HEK293 (cell line): ENCODE data around the gene OR52K1.

ENCODE experiments used
- CTCF ChIA-PET: fragments of 350-600 bp; formaldehyde crosslinking; extraction: SDS; loops from one replicate; lab custom pipeline; 2021; ENCODE audit warnings: antibody characterized with exemption; lab: Yijun Ruan, JAX
- POLR2A ChIA-PET: fragments of 300-600 bp; formaldehyde crosslinking; extraction: SDS; loops from one replicate; lab custom pipeline; 2020; ENCODE audit warnings: antibody characterized with exemption, inconsistent platforms; lab: Yijun Ruan, JAX
- H3K27ac ChIP-seq: fragments of 200-500 bp; sonication (Bioruptor generic); 2 replicates; pipeline ENCODE4 v1.5.1; 2014; ENCODE audit warnings: low read depth, low read length, control low read depth, inconsistent platforms; ENCODE audit errors: extremely low read depth
- H3K36me3 ChIP-seq, 2 experiments: fragments of 200-500 bp in 1 of 2; sonication (Bioruptor generic) in 1 of 2; 1 replicate in 1 of 2; 2 replicates in 1 of 2; pipeline ENCODE4 v1.5.1; 2014 to 2017; ENCODE audit warnings: inconsistent platforms in 2 of 2, low read length in 2 of 2; ENCODE audit not compliant: control insufficient read depth in 2 of 2, insufficient read depth in 1 of 2
- H3K4me1 ChIP-seq: fragments of 200-500 bp; sonication (Bioruptor generic); 2 replicates; pipeline ENCODE4 v1.5.1; 2014; ENCODE audit warnings: mild to moderate bottlenecking, low read length, inconsistent platforms; ENCODE audit not compliant: control insufficient read depth, insufficient read depth
- H3K4me3 ChIP-seq: 2 replicates; pipeline ENCODE4 v1.5.1; 2011; ENCODE audit warnings: low read depth, mild to moderate bottlenecking, control low read depth, low read length, moderate library complexity
- H3K9me3 ChIP-seq: fragments of 200-500 bp; sonication (Bioruptor generic); 2 replicates; pipeline ENCODE4 v1.5.1; 2014; ENCODE audit warnings: low read depth, low read length, inconsistent platforms; ENCODE audit not compliant: control insufficient read depth, insufficient read depth
- BCL11B ChIP-seq: fragments of 450-650 bp; formaldehyde crosslinking; IDR thresholded peaks from 2 replicates; pipeline ENCODE4 v1.5.1; 2016; ENCODE audit warnings: low read depth, missing biosample characterization, missing genetic modification characterization
- IKZF3 ChIP-seq: fragments of 450-650 bp; IDR thresholded peaks from 2 replicates; pipeline ENCODE4 v1.5.0; 2018; ENCODE audit warnings: missing biosample characterization, mild to moderate bottlenecking, missing genetic modification characterization, moderate library complexity
- KLF7 ChIP-seq: fragments of 450-650 bp; formaldehyde crosslinking; IDR thresholded peaks from 2 replicates; pipeline ENCODE4 v1.5.1; 2016; ENCODE audit warnings: missing biosample characterization, missing genetic modification characterization, borderline replicate concordance
- PBX3 ChIP-seq: sonication (generic); formaldehyde crosslinking; IDR thresholded peaks from 2 replicates; pipeline ENCODE4 v1.8.1; 2022; ENCODE audit warnings: mild to moderate bottlenecking, moderate library complexity, missing genetic modification reagents
- REPIN1 ChIP-seq: fragments of 450-650 bp; formaldehyde crosslinking; IDR thresholded peaks from 2 replicates; pipeline ENCODE4 v1.5.1; 2017; ENCODE audit warnings: missing biosample characterization, missing genetic modification characterization, low read depth
- ZBTB17 ChIP-seq: fragments of 450-650 bp; formaldehyde crosslinking; IDR thresholded peaks from 2 replicates; pipeline ENCODE4 v1.5.1; 2016; ENCODE audit warnings: missing biosample characterization, missing genetic modification characterization
- ZBTB21 ChIP-seq: fragments of 450-650 bp; formaldehyde crosslinking; IDR thresholded peaks from 2 replicates; pipeline ENCODE4 v1.5.1; 2017; ENCODE audit warnings: missing biosample characterization, missing genetic modification characterization
- ZFP37 ChIP-seq: fragments of 450-650 bp; formaldehyde crosslinking; IDR thresholded peaks from 2 replicates; pipeline ENCODE4 v1.5.1; 2016; ENCODE audit warnings: missing biosample characterization, missing genetic modification characterization
- ZFP69B ChIP-seq: fragments of 450-650 bp; formaldehyde crosslinking; IDR thresholded peaks from 2 replicates; pipeline ENCODE4 v1.5.1; 2016; ENCODE audit warnings: missing biosample characterization, missing genetic modification characterization
- ZIC2 ChIP-seq: fragments of 450-650 bp; formaldehyde crosslinking; IDR thresholded peaks from 2 replicates; pipeline ENCODE4 v1.5.1; 2016; ENCODE audit warnings: missing biosample characterization, missing genetic modification characterization
- ZNF132 ChIP-seq: fragments of 450-650 bp; formaldehyde crosslinking; IDR thresholded peaks from 2 replicates; pipeline ENCODE4 v1.5.1; 2017; ENCODE audit warnings: missing biosample characterization, missing genetic modification characterization, borderline replicate concordance
- ZNF133 ChIP-seq: fragments of 450-650 bp; formaldehyde crosslinking; IDR thresholded peaks from 2 replicates; pipeline ENCODE4 v1.5.1; 2016; ENCODE audit warnings: missing biosample characterization, missing genetic modification characterization
- ZNF138 ChIP-seq: fragments of 450-650 bp; formaldehyde crosslinking; IDR thresholded peaks from 2 replicates; pipeline ENCODE4 v1.5.1; 2016; ENCODE audit warnings: missing biosample characterization, missing genetic modification characterization, borderline replicate concordance
- ZNF174 ChIP-seq: fragments of 450-650 bp; formaldehyde crosslinking; IDR thresholded peaks from 2 replicates; pipeline ENCODE4 v1.5.0; 2017; ENCODE audit warnings: missing biosample characterization, mild to moderate bottlenecking, missing genetic modification characterization
- ZNF211 ChIP-seq: fragments of 450-650 bp; formaldehyde crosslinking; IDR thresholded peaks from 2 replicates; pipeline ENCODE4 v1.5.1; 2016; ENCODE audit warnings: low read depth, missing biosample characterization, missing genetic modification characterization
- ZNF324 ChIP-seq: fragments of 450-650 bp; formaldehyde crosslinking; IDR thresholded peaks from 2 replicates; pipeline ENCODE4 v1.5.1; 2016; ENCODE audit warnings: missing biosample characterization, missing genetic modification characterization
- ZNF341 ChIP-seq: fragments of 450-650 bp; formaldehyde crosslinking; IDR thresholded peaks from 2 replicates; pipeline ENCODE4; 2016; ENCODE audit warnings: low read depth, missing biosample characterization, missing genetic modification characterization
- ZNF391 ChIP-seq: fragments of 450-650 bp; formaldehyde crosslinking; IDR thresholded peaks from 2 replicates; pipeline ENCODE4 v1.5.1; 2016; ENCODE audit warnings: low read depth, missing biosample characterization, missing genetic modification characterization, borderline replicate concordance
- ZNF518A ChIP-seq: fragments of 450-650 bp; formaldehyde crosslinking; conservative IDR thresholded peaks from 2 replicates; pipeline ENCODE4 v1.5.1; 2016; ENCODE audit warnings: low read depth, missing biosample characterization, missing genetic modification characterization
- ZNF560 ChIP-seq: fragments of 450-650 bp; formaldehyde crosslinking; IDR thresholded peaks from 2 replicates; pipeline ENCODE4 v1.5.1; 2017; ENCODE audit warnings: missing biosample characterization, missing genetic modification characterization, borderline replicate concordance
- ZNF580 ChIP-seq: fragments of 450-650 bp; formaldehyde crosslinking; IDR thresholded peaks from 2 replicates; pipeline ENCODE4 v1.5.1; 2016; ENCODE audit warnings: missing biosample characterization, missing genetic modification characterization
- ZNF600 ChIP-seq: fragments of 450-650 bp; formaldehyde crosslinking; IDR thresholded peaks from 2 replicates; pipeline ENCODE4 v1.5.1; 2016; ENCODE audit warnings: missing biosample characterization, missing genetic modification characterization
- ZNF610 ChIP-seq: fragments of 450-650 bp; formaldehyde crosslinking; IDR thresholded peaks from 2 replicates; pipeline ENCODE4 v1.5.1; 2016; ENCODE audit warnings: missing biosample characterization, missing genetic modification characterization, borderline replicate concordance
- ZNF624 ChIP-seq: fragments of 450-650 bp; formaldehyde crosslinking; IDR thresholded peaks from 2 replicates; pipeline ENCODE4 v1.5.1; 2017; ENCODE audit warnings: missing biosample characterization, missing genetic modification characterization
- ZNF654 ChIP-seq: fragments of 450-650 bp; formaldehyde crosslinking; IDR thresholded peaks from 2 replicates; pipeline ENCODE4 v1.5.1; 2016; ENCODE audit warnings: low read depth, missing biosample characterization, missing genetic modification characterization
- ZNF704 ChIP-seq: fragments of 450-650 bp; formaldehyde crosslinking; IDR thresholded peaks from 2 replicates; pipeline ENCODE4 v1.5.1; 2016; ENCODE audit warnings: missing biosample characterization, missing genetic modification characterization
- ZNF776 ChIP-seq: fragments of 450-650 bp; formaldehyde crosslinking; IDR thresholded peaks from 2 replicates; pipeline ENCODE4 v1.5.0; 2017; ENCODE audit warnings: missing biosample characterization, missing genetic modification characterization, borderline replicate concordance
- ZNF791 ChIP-seq: fragments of 450-650 bp; formaldehyde crosslinking; IDR thresholded peaks from 2 replicates; pipeline ENCODE4 v1.5.1; 2016; ENCODE audit warnings: missing biosample characterization, missing genetic modification characterization
- ZNF843 ChIP-seq: fragments of 450-650 bp; formaldehyde crosslinking; IDR thresholded peaks from 2 replicates; pipeline ENCODE4 v1.5.1; 2016; ENCODE audit warnings: missing biosample characterization, missing genetic modification characterization
- ZSCAN23 ChIP-seq: fragments of 450-650 bp; formaldehyde crosslinking; IDR thresholded peaks from 2 replicates; pipeline ENCODE4 v1.5.1; 2016; ENCODE audit warnings: missing biosample characterization, missing genetic modification characterization
- ZSCAN4 ChIP-seq: fragments of 450-650 bp; formaldehyde crosslinking; IDR thresholded peaks from 2 replicates; pipeline ENCODE4 v1.5.1; 2017; ENCODE audit warnings: missing biosample characterization, missing genetic modification characterization

Gene OR52K1

GRCh38 chr11:4436411-4436810 lies 46.0 kb upstream of the OR52K1 start:
- CTCF ChIA-PET = no interaction called here
- H3K9me3 ChIP-seq = no peaks in the 10 kb centered on the region
- no peak overlapping the region for H3K4me3 ChIP-seq
- no peaks in the 10 kb centered on the region for H3K4me1 ChIP-seq
- H3K36me3 ChIP-seq = no peaks in the 10 kb centered on the region
- H3K27ac ChIP-seq = no peak overlapping the region
- no peak for TF ChIP-seq ZFP37
- TF ChIP-seq ZFP69B (tag by site-specific recombination) = no peak
- TF ChIP-seq ZNF610 = no peak
- TF ChIP-seq BCL11B (tag by site-specific recombination) = no peak
- TF ChIP-seq ZIC2 (tag by site-specific recombination) = no peak
- no peak for TF ChIP-seq ZNF211
- no peak for TF ChIP-seq REPIN1
- no peak for TF ChIP-seq ZBTB17 (tag by site-specific recombination)
- no peak for TF ChIP-seq ZSCAN23
- TF ChIP-seq ZSCAN4 (tag by site-specific recombination) = no peak
- no peak for TF ChIP-seq ZNF324 (tag by site-specific recombination)
- no peak for TF ChIP-seq ZNF132 (tag by site-specific recombination)
- no peak for TF ChIP-seq ZNF174 (tag by site-specific recombination)
- TF ChIP-seq ZNF133 (tag by site-specific recombination) = no peak
- TF ChIP-seq ZNF391 (tag by site-specific recombination) = no peak
- no peak for TF ChIP-seq ZNF624 (tag by site-specific recombination)
- no peak for TF ChIP-seq IKZF3
- POLR2A ChIA-PET = no interaction called here

GRCh38 chr11:4441515-4441914 lies 40.9 kb upstream of the OR52K1 start:
- CTCF ChIA-PET = no interaction called here
- H3K36me3 ChIP-seq = no peaks in the 10 kb centered on the region
- H3K27ac ChIP-seq = no peak overlapping the region
- H3K4me3 ChIP-seq = no peak overlapping the region
- POLR2A ChIA-PET = no interaction called here
- no peaks in the 10 kb centered on the region for H3K9me3 ChIP-seq
- H3K4me1 ChIP-seq = no peaks in the 10 kb centered on the region
- TF ChIP-seq ZNF704 (tag by site-specific recombination) = no peak
- TF ChIP-seq ZNF138 = no peak
- no peak for TF ChIP-seq ZNF776 (tag by site-specific recombination)
- no peak for TF ChIP-seq ZNF791 (tag by site-specific recombination)
- TF ChIP-seq ZNF654 (tag by site-specific recombination) = no peak
- no peak for TF ChIP-seq PBX3 (CRISPR knock-in tag)
- no peak for TF ChIP-seq ZNF580 (tag by site-specific recombination)
- no peak for TF ChIP-seq ZBTB21 (tag by site-specific recombination)
- no peak for TF ChIP-seq ZNF600
- no peak for TF ChIP-seq ZNF341 (tag by site-specific recombination)
- TF ChIP-seq ZNF843 = no peak
- no peak for TF ChIP-seq ZNF560 (tag by site-specific recombination)
- TF ChIP-seq ZNF518A (tag by site-specific recombination) = no peak
- TF ChIP-seq KLF7 (tag by site-specific recombination) = no peak
